GM18526 (cell line): ENCODE data around the gene ANKRD31.

Source experiments
- POLR2A ChIP-seq: IDR thresholded peaks from 3 replicates; pipeline ENCODE4 v1.6.1; 2011; ENCODE audit not compliant: insufficient read length; ENCODE audit errors: extremely low read depth

ANKRD31 gene

DNA sequence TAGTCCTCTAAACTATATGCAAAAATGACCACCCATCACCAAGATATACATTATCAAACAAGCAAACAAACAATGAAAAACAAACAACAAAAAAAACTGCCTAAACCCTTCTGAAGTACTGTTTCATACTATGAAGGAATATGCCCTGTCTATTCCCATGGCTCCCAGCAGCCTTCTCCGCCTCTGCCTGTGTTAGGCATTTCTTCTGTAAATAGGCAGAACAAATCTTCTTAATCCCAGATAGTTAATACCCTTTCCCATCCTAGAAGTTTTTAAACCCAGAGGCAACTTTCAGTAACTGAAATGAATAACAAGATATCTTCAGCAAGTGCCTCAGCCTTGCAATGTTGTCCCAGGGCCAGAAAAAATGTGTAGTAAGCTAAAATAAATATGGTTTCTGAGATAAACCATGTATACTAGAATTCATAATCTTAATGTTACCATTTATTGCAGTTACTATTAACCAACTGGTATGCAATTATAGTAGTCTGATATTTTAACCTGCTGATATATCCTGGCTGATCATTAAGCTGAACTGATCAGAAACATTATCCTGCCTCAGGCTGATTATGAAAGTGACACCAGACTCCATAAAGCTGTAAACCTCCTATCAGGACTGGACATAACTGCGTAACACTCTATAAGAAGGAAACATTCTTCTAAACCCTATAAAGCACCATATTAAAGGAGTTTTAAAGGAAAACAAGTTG is 68.5 kb downstream of the ANKRD31 start:
- no peak for TF ChIP-seq POLR2A

GRCh38 chr5:75167345-75167744 is 69.3 kb downstream of the ANKRD31 start:
- TF ChIP-seq POLR2A = no peak

- no peak for TF ChIP-seq POLR2A
Measured at GRCh38 chr5:75156585-75156984, 80.1 kb downstream of the ANKRD31 start.

DNA sequence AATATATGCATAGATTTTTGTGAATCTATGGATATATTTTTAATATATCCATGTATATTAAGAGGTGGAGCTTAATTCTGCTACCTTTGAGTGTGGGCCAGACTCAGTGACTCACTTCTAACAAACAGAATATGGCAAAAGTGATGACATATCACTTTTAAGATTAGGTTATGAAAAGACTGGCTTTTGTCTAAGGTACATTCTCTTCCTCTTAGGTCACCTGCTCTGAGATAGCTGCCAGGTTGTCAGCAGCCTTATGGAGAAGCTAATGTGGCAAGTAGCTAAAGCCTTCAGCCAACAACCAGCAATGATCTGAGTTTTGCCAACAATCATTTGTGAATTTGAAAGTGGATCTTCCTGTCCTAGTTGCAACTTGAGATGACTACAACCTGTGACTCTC is 83.8 kb downstream of the ANKRD31 start:
- TF ChIP-seq POLR2A = no peak

DNA sequence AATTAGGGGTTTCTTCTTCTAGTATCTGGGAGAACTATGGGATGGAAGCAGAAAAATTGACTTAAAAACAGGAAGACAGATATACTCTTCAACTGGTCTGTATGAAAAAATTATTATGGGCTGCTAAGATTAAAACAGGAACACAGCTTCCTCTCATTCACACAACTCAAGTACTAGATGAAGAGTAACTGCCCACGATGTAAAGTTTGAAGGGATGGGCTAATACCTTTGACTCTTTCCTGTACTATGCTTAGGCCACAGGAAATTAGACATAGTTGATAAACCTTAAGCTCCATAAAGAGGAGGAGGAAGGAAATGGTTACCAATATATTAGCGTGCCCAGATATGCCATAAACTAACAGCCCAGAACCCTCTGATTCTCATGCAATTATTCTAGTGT is 88.6 kb downstream of the ANKRD31 start:
- TF ChIP-seq POLR2A = no peak

DNA sequence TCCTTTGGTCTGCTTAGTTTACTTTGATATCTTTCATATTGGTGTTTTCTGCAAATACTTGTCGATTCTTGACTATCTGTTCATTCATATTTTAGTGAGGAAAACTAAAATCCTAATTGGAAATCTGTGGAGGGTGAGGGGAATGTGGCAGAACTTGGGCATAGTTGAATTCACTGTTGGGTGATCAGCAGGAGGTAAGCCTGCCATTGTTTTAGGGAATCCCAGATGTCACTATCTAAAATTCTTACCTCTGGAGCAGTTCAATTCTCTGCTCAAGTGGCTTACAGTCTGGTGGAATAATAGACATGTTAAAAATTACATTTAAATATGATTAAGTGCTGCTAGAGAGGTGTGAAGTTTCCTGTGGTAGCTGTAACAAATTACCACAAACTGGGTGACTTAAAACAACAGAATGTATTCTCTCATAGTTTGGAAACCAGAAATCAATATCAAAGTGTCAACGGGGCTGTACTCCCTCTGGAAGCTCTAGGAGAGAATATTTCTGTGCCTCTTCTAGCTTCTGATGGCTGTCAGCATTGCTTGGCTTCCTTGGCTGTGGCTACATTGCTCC is 94.0 kb downstream of the ANKRD31 start:
- no peak for TF ChIP-seq POLR2A

GRCh38 chr5:75140277-75140676 is 96.4 kb downstream of the ANKRD31 start:
- TF ChIP-seq POLR2A = no peak

GRCh38 chr5:75138689-75139088 is 98.0 kb downstream of the ANKRD31 start:
- no peak for TF ChIP-seq POLR2A

DNA sequence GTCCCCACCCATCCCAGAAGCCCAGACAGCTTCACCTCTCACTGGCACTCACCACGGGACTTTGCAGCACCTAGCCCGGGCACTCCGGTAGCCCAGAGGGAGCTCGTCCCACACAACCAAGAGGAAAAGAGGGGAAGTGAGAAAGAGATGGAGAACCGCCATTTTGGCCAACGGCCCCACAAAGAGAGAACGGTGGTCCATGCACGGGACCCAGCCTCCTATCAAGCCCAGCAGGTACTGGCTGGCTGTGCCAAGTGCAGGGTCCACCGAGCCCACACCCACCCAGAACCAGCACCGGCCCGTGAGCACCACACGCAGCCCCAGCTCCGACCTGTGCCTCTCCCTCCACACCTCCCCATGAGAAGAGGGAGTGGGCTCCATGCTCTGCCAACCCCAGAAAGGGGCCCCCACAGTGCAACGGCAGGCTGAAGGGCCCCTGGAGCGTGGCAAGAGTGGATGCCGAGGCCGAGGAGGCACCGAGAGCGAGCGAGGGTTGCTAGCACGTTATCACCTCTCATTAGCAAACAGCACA is 105.8 kb downstream of the ANKRD31 start:
- TF ChIP-seq POLR2A = no peak

DNA sequence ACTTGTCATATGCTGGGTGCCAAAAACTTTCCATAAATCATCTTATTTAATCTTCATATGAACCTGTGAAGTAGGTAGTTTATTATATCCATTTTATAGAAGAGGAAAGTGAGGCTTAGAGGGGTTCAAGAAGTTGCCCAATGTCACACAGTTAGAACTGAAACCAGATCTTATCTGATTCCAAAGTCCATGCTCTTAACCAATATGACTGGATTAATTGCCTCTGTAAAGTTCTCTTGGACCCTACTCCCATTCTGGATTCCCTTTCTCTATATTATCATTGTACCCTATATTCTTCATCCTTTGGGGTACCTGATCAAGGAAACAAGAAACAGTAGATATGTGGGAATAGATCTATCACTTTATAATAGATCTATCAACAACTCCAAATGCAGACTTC is 119.8 kb downstream of the ANKRD31 start:
- no peak for TF ChIP-seq POLR2A

- no peak for TF ChIP-seq POLR2A
Measured at GRCh38 chr5:75113354-75114113, 123.1 kb downstream of the ANKRD31 start.

- no peak for TF ChIP-seq POLR2A
Measured at GRCh38 chr5:75108931-75109596, 127.6 kb downstream of the ANKRD31 start.

DNA sequence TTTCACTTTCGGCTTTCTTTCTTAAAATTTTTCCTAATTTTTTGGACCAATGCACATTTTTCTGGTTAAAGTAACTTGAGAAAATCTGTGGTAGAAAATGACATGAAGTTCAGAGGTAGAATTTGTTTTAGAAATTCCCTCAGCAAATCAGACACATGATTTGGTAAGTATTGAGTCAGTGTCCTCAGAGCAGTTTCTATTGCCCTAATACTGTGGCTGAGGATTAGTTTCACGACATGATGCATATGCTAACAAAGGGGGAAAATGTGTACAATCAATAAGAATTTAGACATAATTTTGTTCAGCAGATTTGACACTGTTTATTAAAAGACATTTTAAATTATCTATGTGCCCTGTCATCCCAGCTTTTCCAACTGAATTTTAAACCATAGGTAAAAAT is 128.2 kb downstream of the ANKRD31 start:
- TF ChIP-seq POLR2A = no peak

- TF ChIP-seq POLR2A = no peak
Measured at GRCh38 chr5:75091597-75091996, 145.1 kb downstream of the ANKRD31 start.

- TF ChIP-seq POLR2A = no peak
Measured at GRCh38 chr5:75089662-75090061, 147.0 kb downstream of the ANKRD31 start.
